ENCODE data around the gene FLNC. TPM values are rescaled to one million over a fixed set of nuclear protein-coding genes. Genes with fewer than 3 reads are reported as not detected.

FLNC gene
- total RNA-seq, 1 donor from 2014 or later, result 7.7 TPM

- DNase-seq (no peak), ATAC-seq (no peak)
- no peaks in the 10 kb centered on the region for H3K36me3 ChIP-seq
- no peak for TF ChIP-seq CTCF (IDR thresholded peaks at IDR 0.05)
- no peaks in the 10 kb centered on the region for H3K27me3 ChIP-seq
- intact Hi-C loops (cut with DNase I), result no loop called here
- no peaks in the 10 kb centered on the region for H3K4me1 ChIP-seq
- no peaks in the 10 kb centered on the region for H3K9me3 ChIP-seq
- H3K27ac ChIP-seq, result no peak overlapping the region
- no peak overlapping the region for H3K4me3 ChIP-seq
Observed at GRCh38 chr7:128807191-128807590, 23.0 kb upstream of the FLNC start.

- Histone ChIP-seq H3K27ac (no peak overlapping the region), H3K27me3 (no peaks in the 10 kb centered on the region), H3K4me3 (no peak overlapping the region), H3K9me3 (no peaks in the 10 kb centered on the region), H3K4me1 (no peaks in the 10 kb centered on the region), H3K36me3 (no peaks in the 10 kb centered on the region)
- no peak for DNase-seq
- intact Hi-C loops (cut with DNase I), result no loop called here
- TF ChIP-seq CTCF (IDR thresholded peaks at IDR 0.05), result no peak
- no peak for ATAC-seq
Observed at GRCh38 chr7:128809363-128809762, 20.8 kb upstream of the FLNC start.

- DNase-seq, result no peak
- H3K4me3 ChIP-seq, result no peak overlapping the region
- TF ChIP-seq CTCF (IDR thresholded peaks at IDR 0.05), result no peak
- no peaks in the 10 kb centered on the region for H3K4me1 ChIP-seq
- intact Hi-C loops (cut with DNase I), result no loop called here
- H3K36me3 ChIP-seq, result no peaks in the 10 kb centered on the region
- no peaks in the 10 kb centered on the region for H3K9me3 ChIP-seq
- no peak overlapping the region for H3K27ac ChIP-seq
- H3K27me3 ChIP-seq, result no peaks in the 10 kb centered on the region
- no peak for ATAC-seq
Observed at GRCh38 chr7:128810473-128810872, 19.7 kb upstream of the FLNC start.

- intact Hi-C loops (cut with DNase I), result no loop called here
- Histone ChIP-seq H3K9me3 (no peaks in the 10 kb centered on the region), H3K4me1 (no peaks in the 10 kb centered on the region), H3K36me3 (no peaks in the 10 kb centered on the region), H3K27ac (no peak overlapping the region), H3K4me3 (no peak overlapping the region), H3K27me3 (no peaks in the 10 kb centered on the region)
- DNase-seq (no peak), ATAC-seq (no peak)
- TF ChIP-seq CTCF (IDR thresholded peaks at IDR 0.05), result no peak
Observed at GRCh38 chr7:128810997-128811396, 19.2 kb upstream of the FLNC start.

GRCh38 chr7:128811631-128812430 is 18.4 kb upstream of the FLNC start:
- no peaks in the 10 kb centered on the region for H3K36me3 ChIP-seq
- TF ChIP-seq CTCF (IDR thresholded peaks at IDR 0.05), result no peak
- ATAC-seq, result no peak

More at GRCh38 chr7:128811631-128812430, 18.4 kb upstream of the FLNC start:
- Histone ChIP-seq H3K9me3 (no peaks in the 10 kb centered on the region), H3K4me3 (no peak overlapping the region), H3K27ac (no peak overlapping the region), H3K4me1 (no peaks in the 10 kb centered on the region), H3K27me3 (no peaks in the 10 kb centered on the region)
- DNase-seq, result no peak
- intact Hi-C loops (cut with DNase I), result no loop called here

Measured in upper lobe of right lung (tissue), 1 donor.